GM23338 (cell line): ENCODE data around the gene CPLX1. TPM values are rescaled to one million over a fixed set of nuclear protein-coding genes. Genes with fewer than 3 reads are reported as not detected.

ENCODE experiments used
- ATAC-seq: fragments of 200-7000 bp; cut with Tn5 transposase; 3 replicates; pipeline ENCODE4 v1.9.1; 2020
- DNase-seq: peaks from one replicate; pipeline ENCODE4 v3.0.0-alpha.2; 2015; ENCODE audit warnings: low spot score
- H2AFZ ChIP-seq: fragments of 200-600 bp; sonication (generic); 2 replicates; pipeline ENCODE4 v1.8.0; 2016; ENCODE audit warnings: antibody characterized with exemption, mild to moderate bottlenecking, moderate library complexity
- H3F3A ChIP-seq: fragments of 200-600 bp; sonication (generic); replicated peaks from 2 replicates; pipeline ENCODE4 v1.8.0; 2017; ENCODE audit warnings: antibody characterized with exemption, mixed run types, low read depth
- H3K27ac ChIP-seq: fragments of 200-600 bp; sonication (generic); 2 replicates; pipeline ENCODE4 v1.6.1; 2016; ENCODE audit warnings: low read depth
- H3K27me3 ChIP-seq: fragments of 200-600 bp; sonication (generic); 2 replicates; pipeline ENCODE4 v1.8.0; 2016; ENCODE audit warnings: mild to moderate bottlenecking, mixed run types, moderate library complexity; ENCODE audit not compliant: insufficient read depth
- H3K36me3 ChIP-seq: fragments of 200-600 bp; sonication (generic); 2 replicates; pipeline ENCODE4 v1.8.0; 2016; ENCODE audit warnings: mild to moderate bottlenecking; ENCODE audit not compliant: insufficient read depth
- H3K4me1 ChIP-seq: fragments of 200-600 bp; sonication (generic); 2 replicates; pipeline ENCODE4 v1.8.0; 2016; ENCODE audit warnings: mild to moderate bottlenecking, moderate library complexity; ENCODE audit not compliant: insufficient read depth
- H3K4me2 ChIP-seq: fragments of 200-600 bp; sonication (generic); 2 replicates; pipeline ENCODE4 v1.7.1; 2017; ENCODE audit warnings: mixed run types
- H3K4me3 ChIP-seq: fragments of 200-600 bp; sonication (generic); 2 replicates; pipeline ENCODE4 v1.6.1; 2016; ENCODE audit warnings: mixed run types
- H3K79me2 ChIP-seq: fragments of 200-600 bp; sonication (generic); replicated peaks from 2 replicates; pipeline ENCODE4 v1.8.0; 2017; ENCODE audit warnings: mild to moderate bottlenecking; ENCODE audit not compliant: insufficient read depth
- H3K9me2 ChIP-seq: fragments of 200-600 bp; sonication (generic); 2 replicates; pipeline ENCODE4 v1.8.0; 2017; ENCODE audit not compliant: insufficient read depth
- H4K20me1 ChIP-seq: fragments of 200-600 bp; sonication (generic); replicated peaks from 2 replicates; pipeline ENCODE4 v1.8.0; 2017; ENCODE audit warnings: mild to moderate bottlenecking; ENCODE audit not compliant: insufficient read depth
- H3K27ac Mint-ChIP-seq: 2 replicates; pipeline ENCODE4 v1.8.0; 2020; ENCODE audit warnings: inconsistent platforms, mild to moderate bottlenecking, moderate library complexity, mixed read lengths
- H3K27me3 Mint-ChIP-seq: 3 replicates; pipeline ENCODE4 v1.8.0; 2022; ENCODE audit warnings: low read depth, mild to moderate bottlenecking, moderate library complexity, mixed read lengths, inconsistent platforms; ENCODE audit not compliant: insufficient read depth, poor library complexity
- H3K36me3 Mint-ChIP-seq: 3 replicates; pipeline ENCODE4 v1.8.0; 2021; ENCODE audit warnings: low read depth, mild to moderate bottlenecking, inconsistent platforms, moderate library complexity, mixed read lengths
- H3K4me1 Mint-ChIP-seq: 3 replicates; pipeline ENCODE4 v1.8.0; 2020; ENCODE audit warnings: mild to moderate bottlenecking, inconsistent platforms, mixed read lengths
- H3K4me3 Mint-ChIP-seq: 3 replicates; pipeline ENCODE4 v1.8.0; 2021; ENCODE audit warnings: moderate library complexity, mild to moderate bottlenecking, inconsistent platforms, mixed read lengths
- H3K9me3 Mint-ChIP-seq: 3 replicates; pipeline ENCODE4 v1.8.0; 2020; ENCODE audit warnings: moderate library complexity, mild to moderate bottlenecking, inconsistent platforms, mixed read lengths
- CREB1 ChIP-seq: fragments of 250-450 bp; sonication (Bioruptor Pico); IDR thresholded peaks from 2 replicates; pipeline ENCODE4 v1.5.0; 2020; ENCODE audit warnings: low read depth, mild to moderate bottlenecking, moderate library complexity
- CTCF ChIP-seq, 2 experiments: fragments of 200-600 bp in 1 of 2; sonication (generic) in 1 of 2; conservative IDR thresholded peaks; 2 replicates each; pipeline versions ENCODE4 v1.5.1 to v1.6.1; 2016 to 2017; ENCODE audit warnings: antibody characterized with exemption in 2 of 2, low read depth in 2 of 2, mild to moderate bottlenecking in 2 of 2, moderate library complexity in 1 of 2
- EZH2 ChIP-seq: fragments of 200-600 bp; sonication (generic); IDR thresholded peaks from one replicate; pipeline ENCODE4 v1.8.0; 2017; ENCODE audit warnings: antibody characterized with exemption, mild to moderate bottlenecking, low read depth; ENCODE audit not compliant: unreplicated experiment
- EZH2phosphoT487 ChIP-seq: fragments of 200-600 bp; sonication (generic); IDR thresholded peaks from one replicate; pipeline ENCODE4 v1.8.1; 2018; ENCODE audit warnings: antibody characterized with exemption; ENCODE audit not compliant: unreplicated experiment
- JUNB ChIP-seq: IDR thresholded peaks from one replicate; pipeline ENCODE4 v1.6.1; 2016; ENCODE audit warnings: antibody characterized with exemption; ENCODE audit not compliant: unreplicated experiment
- NANOG ChIP-seq: IDR thresholded peaks from 2 replicates; pipeline ENCODE4 v1.6.1; 2016; ENCODE audit warnings: antibody characterized with exemption, borderline replicate concordance
- POLR2AphosphoS5 ChIP-seq: IDR thresholded peaks from 2 replicates; pipeline ENCODE4 v1.6.1; 2016; ENCODE audit warnings: antibody characterized with exemption, low read depth
- REST ChIP-seq: IDR thresholded peaks from one replicate; pipeline ENCODE4 v1.6.1; 2018; ENCODE audit warnings: antibody characterized with exemption; ENCODE audit not compliant: unreplicated experiment
- STAT1 ChIP-seq: IDR thresholded peaks from one replicate; pipeline ENCODE4 v1.6.1; 2016; ENCODE audit warnings: antibody characterized with exemption; ENCODE audit not compliant: unreplicated experiment
- ZNF114 ChIP-seq: fragments of 250-450 bp; sonication (Bioruptor Pico); IDR thresholded peaks from 2 replicates; pipeline ENCODE4 v1.5.0; 2020; ENCODE audit warnings: mild to moderate bottlenecking, moderate library complexity
- ZNF331 ChIP-seq: fragments of 250-450 bp; sonication (Bioruptor Pico); IDR thresholded peaks from 2 replicates; pipeline ENCODE4 v1.5.0; 2020; ENCODE audit warnings: low read depth, mild to moderate bottlenecking, moderate library complexity
- ZNF462 ChIP-seq: fragments of 250-450 bp; sonication (Bioruptor Pico); IDR thresholded peaks from 2 replicates; pipeline ENCODE4 v1.5.0; 2020; ENCODE audit warnings: mild to moderate bottlenecking, moderate library complexity
- polyA plus RNA-seq: library from polyadenylated mRNA; unstranded; fragments of >200 nt; fragmentation: Nextera tagmentation; extraction: Ambion mirVana; gene quantifications from 2 replicates; pipeline ENCODE4 v1.2.1, GENCODE V29; 2016
- total RNA-seq: library from RNA; depleted of rRNA; stranded (reverse); fragments of >200 nt; shearing (Covaris generic); gene quantifications from 2 replicates; pipeline ENCODE4 v1.2.3, GENCODE V29; 2014
- TF ChIP-seq, protein P1 (sequence below): IDR thresholded peaks from 2 replicates; pipeline ENCODE4 v1.6.1; 2016; ENCODE audit warnings: antibody characterized with exemption

CPLX1 gene
- total and polyA plus RNA-seq, 2 experiments from 2014 or later = 0.86 to 0.97 TPM

GRCh38 chr4:822361-823175 lies 3.4 kb downstream of the CPLX1 start:
- Histone ChIP-seq H3K9me2 (no peaks in the 10 kb centered on the region), H3K4me3 (no peak overlapping the region), H3F3A (no peaks in the 10 kb centered on the region), H3K79me2 (no peaks in the 10 kb centered on the region), H4K20me1 (no peaks in the 10 kb centered on the region), H3K36me3 (no peaks in the 10 kb centered on the region), H3K4me2 (no peak overlapping the region), H3K4me1 (no peaks in the 10 kb centered on the region), H3K27me3 (peaks cover 51% of the 10 kb centered on the region), H3K27ac (no peak overlapping the region), H2AFZ (no peak overlapping the region)
- no peak overlapping the region for H3K4me3 Mint-ChIP-seq
- no peak for DNase-seq
- H3K27me3 Mint-ChIP-seq = peaks cover 67% of the 10 kb centered on the region
- no peaks in the 10 kb centered on the region for H3K9me3 Mint-ChIP-seq
- no peaks in the 10 kb centered on the region; the same call in 2 of the 3 replicates for H3K36me3 Mint-ChIP-seq
- ATAC-seq = no peak
- no peak overlapping the region for H3K27ac Mint-ChIP-seq
- 0 out of 3 replicates have a peak, but pooled peaks cover 2% of the 10 kb centered on the region for H3K4me1 Mint-ChIP-seq
- TF ChIP-seq ZNF114 (CRISPR knock-in tag) = no peak
- TF ChIP-seq NANOG = no peak
- no peak for TF ChIP-seq JUNB
- no peak for TF ChIP-seq CREB1 (CRISPR knock-in tag)
- no peak for TF ChIP-seq EZH2phosphoT487
- TF ChIP-seq REST = no peak
- TF ChIP-seq ZNF462 (CRISPR knock-in tag) = no peak
- TF ChIP-seq, protein P1, sequence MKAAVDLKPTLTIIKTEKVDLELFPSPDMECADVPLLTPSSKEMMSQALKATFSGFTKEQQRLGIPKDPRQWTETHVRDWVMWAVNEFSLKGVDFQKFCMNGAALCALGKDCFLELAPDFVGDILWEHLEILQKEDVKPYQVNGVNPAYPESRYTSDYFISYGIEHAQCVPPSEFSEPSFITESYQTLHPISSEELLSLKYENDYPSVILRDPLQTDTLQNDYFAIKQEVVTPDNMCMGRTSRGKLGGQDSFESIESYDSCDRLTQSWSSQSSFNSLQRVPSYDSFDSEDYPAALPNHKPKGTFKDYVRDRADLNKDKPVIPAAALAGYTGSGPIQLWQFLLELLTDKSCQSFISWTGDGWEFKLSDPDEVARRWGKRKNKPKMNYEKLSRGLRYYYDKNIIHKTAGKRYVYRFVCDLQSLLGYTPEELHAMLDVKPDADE = no peak
- TF ChIP-seq POLR2AphosphoS5 = no peak
- no peak for TF ChIP-seq EZH2
- no peak for TF ChIP-seq CTCF (conservative IDR thresholded peaks at IDR 0.05; ENCODE audit: low read depth in 2 of 2)
- TF ChIP-seq STAT1 = no peak
- no peak for TF ChIP-seq ZNF331 (CRISPR knock-in tag)
